Activated CD4-positive, alpha-beta T cell treated with anti-CD3 and anti-CD28 coated beads, Interleukin-2, amount 10 ng/mL, durations not matched to agents 24 days and 14 days (primary cell): ENCODE results near the gene G3BP2. TPM values are rescaled to one million over a fixed set of nuclear protein-coding genes. Genes with fewer than 3 reads are reported as not detected.
"Not testable (repeated sequence)": the region's sequence is repeated elsewhere in the genome, so short reads cannot be mapped to it uniquely, and the experiment has no call there.

Experiments used
- DNase-seq: peaks from one replicate; pipeline ENCODE4 v3.0.0; 2022
- H3K27ac Mint-ChIP-seq: one replicate; pipeline ENCODE4 v1.8.0; 2022; ENCODE audit warnings: mild to moderate bottlenecking, mixed read lengths
- H3K27me3 Mint-ChIP-seq: one replicate; pipeline ENCODE4 v1.8.0; 2022; ENCODE audit warnings: mixed read lengths
- H3K36me3 Mint-ChIP-seq: one replicate; pipeline ENCODE4 v1.8.0; 2022; ENCODE audit warnings: low read depth, mild to moderate bottlenecking, mixed read lengths
- H3K4me1 Mint-ChIP-seq: one replicate; pipeline ENCODE4 v1.8.0; 2021; ENCODE audit warnings: mixed read lengths
- H3K4me3 Mint-ChIP-seq: one replicate; pipeline ENCODE4 v1.8.0; 2022; ENCODE audit warnings: mild to moderate bottlenecking, moderate library complexity, mixed read lengths
- H3K9me3 Mint-ChIP-seq: one replicate; pipeline ENCODE4 v1.8.0; 2021; ENCODE audit warnings: mixed read lengths
- intact Hi-C: fragments of 100-400 bp; cut with micrococcal nuclease; formaldehyde crosslinking; loops from one replicate; pipeline ENCODE4 v1.15.1; 2023
- total RNA-seq: library from RNA; stranded (reverse); gene quantifications from 2 replicates; pipeline ENCODE4 v1.2.3, GENCODE V29; 2022

Gene G3BP2
- total RNA-seq, 1 donor from 2014 or later: 146 TPM

DNA sequence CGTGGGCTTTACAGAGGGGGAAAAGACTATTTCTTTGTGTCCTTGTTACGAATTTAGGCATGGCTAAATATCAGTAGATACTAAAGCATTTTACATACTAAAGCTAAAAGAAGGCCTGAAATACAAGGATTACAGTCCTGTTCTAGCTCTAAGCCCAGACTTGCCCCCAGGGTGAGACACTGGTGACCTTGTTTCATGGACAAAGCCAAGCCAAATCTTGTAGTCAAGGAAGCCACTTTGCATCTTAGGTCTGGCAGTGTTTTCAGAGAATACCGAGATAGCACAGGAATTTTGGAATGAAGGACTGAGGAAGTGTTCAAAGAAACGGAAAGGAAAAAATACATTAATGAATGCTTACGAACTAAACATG is 733 bp upstream of the G3BP2 start:
- intact Hi-C loops: loop anchor here (1.0 to 5.0 kb wide), 8 partner anchors 9 to 1403 kb away; partner anchors contain the start of genes CCNI, CDKL2, NUP54 and RCHY1
- Mint-ChIP-seq H3K9me3 (no peaks in the 10 kb centered on the region), H3K4me1 (peaks cover 38% of the 10 kb centered on the region), H3K27me3 (no peaks in the 10 kb centered on the region), H3K36me3 (peaks cover 12% of the 10 kb centered on the region), H3K27ac (peak overlapping the region; percentile 100), H3K4me3 (peak overlapping the region; percentile 98)
- peak; percentile 67 for DNase-seq

- intact Hi-C loops: loop anchor here (1.0 to 5.0 kb wide), 9 partner anchors 11 to 1405 kb away; partner anchors contain the start of genes CCNI, CDKL2, NUP54 and RCHY1
- Mint-ChIP-seq H3K27me3 (no peaks in the 10 kb centered on the region), H3K9me3 (no peaks in the 10 kb centered on the region), H3K27ac (peak overlapping the region; percentile 100), H3K36me3 (peaks cover 14% of the 10 kb centered on the region), H3K4me3 (peak overlapping the region; percentile 98), H3K4me1 (peaks cover 52% of the 10 kb centered on the region)
- peak; percentile 96 for DNase-seq
Measured at GRCh38 chr4:75672461-75673026, 667 bp downstream of the G3BP2 start.

- H3K36me3 Mint-ChIP-seq: peaks cover 17% of the 10 kb centered on the region
- H3K27ac Mint-ChIP-seq: peak overlapping the region; percentile 100
- peak; percentile 56 for DNase-seq
- H3K4me3 Mint-ChIP-seq: peak overlapping the region; percentile 98
- H3K4me1 Mint-ChIP-seq: peaks cover 56% of the 10 kb centered on the region
- intact Hi-C loops: loop anchor here (1.0 to 5.0 kb wide), 4 partner anchors 27 to 1405 kb away; partner anchors contain the start of genes CCNI, NUP54 and SDAD1
- no peaks in the 10 kb centered on the region for H3K9me3 Mint-ChIP-seq
- H3K27me3 Mint-ChIP-seq: no peaks in the 10 kb centered on the region
Measured at GRCh38 chr4:75671802-75672421, 1.3 kb downstream of the G3BP2 start.

GRCh38 chr4:75668596-75668995 is 4.6 kb downstream of the G3BP2 start:
- Mint-ChIP-seq H3K9me3 (no peaks in the 10 kb centered on the region), H3K27me3 (no peaks in the 10 kb centered on the region), H3K27ac (no peak overlapping the region), H3K36me3 (peaks cover 23% of the 10 kb centered on the region), H3K4me1 (peaks cover 62% of the 10 kb centered on the region), H3K4me3 (peak overlapping the region; percentile 11)
- intact Hi-C loops: no loop called here
- DNase-seq: peak; percentile 37

- Mint-ChIP-seq H3K27ac (peak overlapping the region; percentile 62), H3K36me3 (peaks cover 23% of the 10 kb centered on the region), H3K4me1 (peaks cover 64% of the 10 kb centered on the region), H3K4me3 (peak overlapping the region; percentile 48)
- intact Hi-C loops, H3K9me3 Mint-ChIP-seq, H3K27me3 Mint-ChIP-seq: not testable (repeated sequence)
- peak; percentile 56 for DNase-seq
Measured at GRCh38 chr4:75667636-75668035, 5.6 kb downstream of the G3BP2 start.

GRCh38 chr4:75666299-75666698 is 6.9 kb downstream of the G3BP2 start:
- Mint-ChIP-seq H3K36me3 (peaks cover 29% of the 10 kb centered on the region), H3K9me3 (no peaks in the 10 kb centered on the region), H3K4me3 (peak overlapping the region; percentile 59), H3K4me1 (peaks cover 63% of the 10 kb centered on the region), H3K27ac (no peak overlapping the region), H3K27me3 (no peaks in the 10 kb centered on the region)
- intact Hi-C loops: no loop called here
- no peak for DNase-seq

DNA sequence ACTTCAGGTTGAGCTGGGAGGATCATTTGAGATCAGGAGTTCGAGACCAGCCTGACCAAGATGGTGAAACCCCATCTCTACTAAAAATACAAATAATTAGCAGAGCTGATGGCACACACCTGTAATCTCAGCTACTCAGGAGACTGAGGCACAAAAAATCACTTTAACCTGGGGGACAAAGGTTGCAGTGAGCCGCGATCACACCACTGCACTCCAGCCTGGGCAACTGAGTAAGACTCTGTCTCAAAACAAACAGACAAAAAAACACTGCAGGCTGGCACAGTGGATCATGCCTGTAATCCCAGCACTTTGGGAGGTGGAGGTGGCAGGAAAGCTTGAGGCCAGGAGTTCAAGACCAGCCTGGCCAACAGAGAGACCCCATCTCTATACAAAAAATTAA is 8.6 kb downstream of the G3BP2 start:
- peak; percentile 52 for DNase-seq
- H3K4me3 Mint-ChIP-seq, H3K27me3 Mint-ChIP-seq, intact Hi-C loops, H3K27ac Mint-ChIP-seq, H3K9me3 Mint-ChIP-seq: not testable (repeated sequence)
- Mint-ChIP-seq H3K36me3 (peaks cover 35% of the 10 kb centered on the region), H3K4me1 (peaks cover 58% of the 10 kb centered on the region)

- no peak overlapping the region for H3K4me3 Mint-ChIP-seq
- no peaks in the 10 kb centered on the region for H3K27me3 Mint-ChIP-seq
- H3K4me1 Mint-ChIP-seq: peaks cover 54% of the 10 kb centered on the region
Measured at GRCh38 chr4:75662626-75663025, 10.6 kb downstream of the G3BP2 start.

DNA sequence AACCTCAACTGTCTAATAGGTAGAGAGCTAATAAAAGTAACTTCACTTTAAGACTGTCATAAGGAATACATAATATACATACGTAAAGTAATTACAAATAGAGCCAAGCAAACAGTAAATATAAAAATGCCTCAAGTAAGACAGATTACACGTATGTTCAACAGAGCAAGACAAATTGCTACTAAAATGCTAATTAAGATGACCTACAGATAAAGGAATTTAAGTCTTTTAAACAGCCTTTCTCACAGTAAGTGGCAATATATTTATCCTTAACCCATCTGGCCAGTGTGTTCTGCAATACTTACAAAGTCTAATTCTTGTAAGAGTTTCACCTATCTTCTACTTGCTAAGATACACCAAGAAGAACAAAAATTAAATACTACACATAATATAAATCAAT is 12.7 kb downstream of the G3BP2 start:
- Mint-ChIP-seq H3K4me1 (peaks cover 55% of the 10 kb centered on the region), H3K27ac (no peak overlapping the region), H3K9me3 (no peaks in the 10 kb centered on the region), H3K27me3 (no peaks in the 10 kb centered on the region), H3K4me3 (no peak overlapping the region), H3K36me3 (peaks cover 49% of the 10 kb centered on the region)
- intact Hi-C loops: no loop called here
- no peak for DNase-seq

More at GRCh38 chr4:75662626-75663025, 10.6 kb downstream of the G3BP2 start:
- peak overlapping the region; percentile 27 for H3K27ac Mint-ChIP-seq
- peaks cover 47% of the 10 kb centered on the region for H3K36me3 Mint-ChIP-seq
- H3K9me3 Mint-ChIP-seq: no peaks in the 10 kb centered on the region
- intact Hi-C loops: no loop called here
- peak; percentile 32 for DNase-seq

DNA sequence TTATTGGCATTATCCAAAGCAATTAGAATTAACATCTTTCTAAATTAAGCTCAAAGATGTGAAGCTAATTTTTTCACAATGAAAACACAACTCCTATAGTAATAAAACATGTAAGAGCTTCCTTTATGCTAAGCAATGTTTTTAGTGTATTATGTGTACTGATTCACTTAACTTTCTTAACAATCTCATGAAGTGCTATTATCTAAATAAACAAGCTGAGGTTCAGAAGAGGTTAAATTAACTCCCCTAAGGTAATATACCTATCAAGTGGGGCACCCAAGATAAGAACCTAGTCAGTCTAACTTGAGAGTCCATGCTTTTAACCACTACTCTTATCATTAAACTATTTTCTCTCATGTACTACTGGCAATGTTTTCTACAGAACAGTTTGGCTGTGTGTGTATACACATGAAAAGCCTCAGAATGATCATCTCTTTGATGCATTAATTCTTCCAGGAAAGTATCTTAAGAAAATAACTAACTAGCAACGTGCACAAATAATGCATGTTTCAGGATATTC is 13.6 kb downstream of the G3BP2 start:
- intact Hi-C loops: no loop called here
- no peaks in the 10 kb centered on the region for H3K27me3 Mint-ChIP-seq
- DNase-seq: no peak
- peaks cover 56% of the 10 kb centered on the region for H3K4me1 Mint-ChIP-seq
- peaks cover 53% of the 10 kb centered on the region for H3K36me3 Mint-ChIP-seq
- H3K27ac Mint-ChIP-seq: peak overlapping the region; percentile 15
- H3K4me3 Mint-ChIP-seq: no peak overlapping the region
- H3K9me3 Mint-ChIP-seq: no peaks in the 10 kb centered on the region

DNA sequence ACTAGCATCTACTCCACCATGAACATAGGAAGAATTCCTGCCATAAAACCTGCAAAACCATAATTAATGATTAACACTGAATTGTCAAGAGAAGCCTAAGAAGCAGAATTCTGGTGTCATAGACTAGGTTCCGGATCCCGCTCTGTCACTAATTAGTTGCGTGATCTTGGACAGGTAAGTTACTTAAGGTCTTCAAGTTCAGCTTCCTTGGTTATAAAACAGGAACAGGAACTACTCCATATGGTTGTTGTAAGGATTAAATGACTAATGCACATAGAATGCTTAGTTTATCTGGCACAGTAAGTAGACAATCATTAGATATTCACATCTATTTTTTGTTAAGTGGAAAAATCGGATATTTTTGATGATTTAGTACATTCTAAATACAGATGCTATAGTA is 14.3 kb downstream of the G3BP2 start:
- Mint-ChIP-seq H3K27me3 (no peaks in the 10 kb centered on the region), H3K9me3 (no peaks in the 10 kb centered on the region), H3K36me3 (peaks cover 59% of the 10 kb centered on the region), H3K4me1 (peaks cover 62% of the 10 kb centered on the region), H3K27ac (no peak overlapping the region), H3K4me3 (peak overlapping the region; percentile 30)
- intact Hi-C loops: no loop called here
- DNase-seq: peak; percentile 50

DNA sequence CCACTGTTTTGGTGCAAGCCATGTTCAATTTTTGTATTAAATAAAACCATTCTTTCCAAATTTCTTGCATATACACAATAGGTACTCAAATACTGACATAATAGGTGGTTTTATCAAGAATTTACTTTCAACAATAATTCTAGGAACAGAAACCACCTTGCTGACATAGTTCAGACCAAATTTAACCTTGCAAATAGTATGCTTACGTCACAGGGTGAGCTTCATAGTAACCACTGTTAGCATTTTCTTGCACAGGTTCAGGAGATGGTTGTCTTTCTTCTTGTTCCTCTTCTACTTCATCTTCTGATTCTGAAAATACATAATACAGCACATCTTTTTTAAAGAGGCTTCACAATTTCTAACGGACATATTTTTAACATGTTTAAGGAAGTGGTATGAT is 17.6 kb downstream of the G3BP2 start:
- H3K9me3 Mint-ChIP-seq: no peaks in the 10 kb centered on the region
- intact Hi-C loops: loop anchor here (1.0 kb wide), 4 partner anchors 18 to 69 kb away; partner anchors contain the start of genes CDKL2, G3BP2 and USO1
- DNase-seq: peak; percentile 83
- no peaks in the 10 kb centered on the region for H3K27me3 Mint-ChIP-seq
- peaks cover 60% of the 10 kb centered on the region for H3K36me3 Mint-ChIP-seq
- peak overlapping the region; percentile 90 for H3K27ac Mint-ChIP-seq
- peak overlapping the region; percentile 72 for H3K4me3 Mint-ChIP-seq
- peaks cover 51% of the 10 kb centered on the region for H3K4me1 Mint-ChIP-seq

- H3K36me3 Mint-ChIP-seq: peaks cover 59% of the 10 kb centered on the region
- H3K27me3 Mint-ChIP-seq: no peaks in the 10 kb centered on the region
- peak; percentile 82 for DNase-seq
- no peaks in the 10 kb centered on the region for H3K9me3 Mint-ChIP-seq
- intact Hi-C loops: loop anchor here (1.0 to 5.0 kb wide), 5 partner anchors 18 to 143 kb away; partner anchors contain the start of genes CDKL2, G3BP2, RCHY1 and THAP6
- peaks cover 50% of the 10 kb centered on the region for H3K4me1 Mint-ChIP-seq
- peak overlapping the region; percentile 90 for H3K27ac Mint-ChIP-seq
- H3K4me3 Mint-ChIP-seq: peak overlapping the region; percentile 76
Measured at GRCh38 chr4:75654905-75655304, 18.3 kb downstream of the G3BP2 start.

- Mint-ChIP-seq H3K4me3 (peak overlapping the region; percentile 76), H3K36me3 (peaks cover 56% of the 10 kb centered on the region), H3K27me3 (no peaks in the 10 kb centered on the region), H3K27ac (peak overlapping the region; percentile 81), H3K9me3 (no peaks in the 10 kb centered on the region), H3K4me1 (peaks cover 42% of the 10 kb centered on the region)
- intact Hi-C loops: loop anchor here (5.0 kb wide), 1 partner anchor 142 kb away; the partner anchor contains the start of genes RCHY1 and THAP6
- DNase-seq: no peak
Measured at GRCh38 chr4:75653845-75654503, 19.2 kb downstream of the G3BP2 start.
